ENCODE measurements around the gene FAM168A. TPM values are rescaled to one million over a fixed set of nuclear protein-coding genes. Genes with fewer than 3 reads are reported as not detected.
A peak's percentile ranks its signal among the peaks of the same experiment; 100 is the strongest.

The FAM168A gene
- total RNA-seq, 1 donor from 2014 or later: 50.2 TPM

DNA sequence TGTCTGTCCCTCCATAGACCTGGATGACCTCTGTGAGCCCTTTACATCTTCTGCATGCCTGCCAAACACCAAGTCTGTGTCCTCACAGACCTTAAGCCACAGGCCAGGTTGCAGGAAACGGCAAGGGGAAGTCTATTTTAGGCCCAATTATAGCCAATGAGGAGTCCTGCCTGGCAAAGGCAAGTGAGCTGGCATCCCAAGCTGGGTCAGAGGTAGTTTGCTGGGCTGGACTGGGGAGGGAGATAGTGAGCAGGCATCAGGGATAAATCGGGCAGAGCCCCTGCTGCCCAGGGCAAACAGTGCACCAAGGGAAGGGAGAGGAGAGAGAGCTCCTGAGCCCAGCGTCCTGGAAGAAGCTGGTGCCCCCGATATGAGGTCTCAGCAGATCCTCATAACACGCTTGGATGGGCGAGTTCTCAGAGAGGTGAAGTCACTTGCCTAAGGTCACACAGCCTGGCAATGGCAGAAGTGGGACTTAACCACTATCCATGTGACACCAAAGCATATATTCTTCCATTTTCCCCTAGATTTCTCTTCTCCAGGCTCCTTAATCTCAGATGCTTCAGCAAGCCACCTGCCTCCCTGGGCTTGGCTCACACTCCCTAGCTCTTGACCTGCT lies 225.4 kb downstream of the FAM168A start:
- no peak for DNase-seq (ENCODE audit: low spot score)

DNA sequence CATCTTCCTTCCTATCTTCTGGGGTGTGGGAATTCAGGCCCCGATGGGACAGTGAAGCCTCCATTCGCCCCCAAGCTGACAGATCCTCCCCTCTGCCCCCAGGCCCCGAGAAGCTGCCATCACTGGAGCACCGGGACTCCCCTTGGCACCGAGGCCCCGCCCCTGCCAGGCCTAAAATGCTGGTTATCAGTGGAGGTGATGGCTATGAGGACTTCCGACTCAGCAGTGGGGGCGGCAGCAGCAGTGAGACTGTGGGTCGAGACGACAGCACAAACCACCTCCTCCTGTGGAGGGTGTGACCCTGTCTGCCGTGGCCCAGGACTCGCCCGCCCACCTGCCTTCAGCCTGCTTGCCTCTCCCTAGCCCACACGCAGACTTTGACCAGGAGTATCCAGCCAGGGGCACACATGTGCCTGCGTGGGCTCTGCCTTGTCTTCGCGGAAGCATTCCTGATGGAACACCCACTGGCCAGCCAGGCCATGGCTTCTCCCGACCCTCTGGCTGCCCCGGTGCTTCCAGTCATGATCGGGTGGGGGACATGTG lies 230.4 kb downstream of the FAM168A start:
- DNase-seq (ENCODE audit: low spot score): no peak

DNA sequence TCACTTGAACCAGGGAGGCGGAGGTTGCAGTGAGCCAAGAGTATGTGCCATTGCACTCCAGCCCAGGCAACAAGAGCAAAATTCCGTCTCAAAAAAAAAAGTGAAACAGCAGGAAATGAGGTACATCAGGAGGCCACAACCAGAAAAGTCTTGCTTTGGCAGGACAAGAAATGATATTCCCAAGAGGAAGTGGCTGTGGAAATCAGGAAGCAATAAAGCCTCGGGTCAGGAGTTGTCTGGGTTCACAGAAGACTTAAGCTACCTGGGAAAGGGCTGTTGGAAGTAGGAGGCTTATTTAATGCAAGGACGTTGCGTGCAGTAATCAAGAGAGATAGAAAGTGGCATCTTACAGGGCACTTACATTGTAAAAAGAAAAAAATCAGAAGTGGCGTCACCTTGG lies 231.0 kb downstream of the FAM168A start:
- DNase-seq (ENCODE audit: low spot score): no peak

DNA sequence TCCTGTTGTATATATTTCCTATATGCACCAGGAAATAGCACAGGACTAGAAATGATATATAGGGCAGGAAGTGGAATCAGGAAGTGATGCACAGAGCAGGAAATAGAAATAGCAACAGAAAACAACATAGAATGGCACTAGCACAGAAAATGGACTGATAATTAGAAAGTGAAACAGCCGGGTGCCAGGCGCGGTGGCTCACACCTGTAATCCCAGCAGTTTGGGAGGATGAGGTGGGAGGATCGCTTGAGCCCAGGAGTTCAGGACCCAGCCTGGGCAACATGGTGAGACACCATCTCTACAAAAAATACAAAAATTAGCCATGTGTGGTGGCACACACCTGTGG lies 231.7 kb downstream of the FAM168A start:
- no peak for DNase-seq (ENCODE audit: low spot score)

DNA sequence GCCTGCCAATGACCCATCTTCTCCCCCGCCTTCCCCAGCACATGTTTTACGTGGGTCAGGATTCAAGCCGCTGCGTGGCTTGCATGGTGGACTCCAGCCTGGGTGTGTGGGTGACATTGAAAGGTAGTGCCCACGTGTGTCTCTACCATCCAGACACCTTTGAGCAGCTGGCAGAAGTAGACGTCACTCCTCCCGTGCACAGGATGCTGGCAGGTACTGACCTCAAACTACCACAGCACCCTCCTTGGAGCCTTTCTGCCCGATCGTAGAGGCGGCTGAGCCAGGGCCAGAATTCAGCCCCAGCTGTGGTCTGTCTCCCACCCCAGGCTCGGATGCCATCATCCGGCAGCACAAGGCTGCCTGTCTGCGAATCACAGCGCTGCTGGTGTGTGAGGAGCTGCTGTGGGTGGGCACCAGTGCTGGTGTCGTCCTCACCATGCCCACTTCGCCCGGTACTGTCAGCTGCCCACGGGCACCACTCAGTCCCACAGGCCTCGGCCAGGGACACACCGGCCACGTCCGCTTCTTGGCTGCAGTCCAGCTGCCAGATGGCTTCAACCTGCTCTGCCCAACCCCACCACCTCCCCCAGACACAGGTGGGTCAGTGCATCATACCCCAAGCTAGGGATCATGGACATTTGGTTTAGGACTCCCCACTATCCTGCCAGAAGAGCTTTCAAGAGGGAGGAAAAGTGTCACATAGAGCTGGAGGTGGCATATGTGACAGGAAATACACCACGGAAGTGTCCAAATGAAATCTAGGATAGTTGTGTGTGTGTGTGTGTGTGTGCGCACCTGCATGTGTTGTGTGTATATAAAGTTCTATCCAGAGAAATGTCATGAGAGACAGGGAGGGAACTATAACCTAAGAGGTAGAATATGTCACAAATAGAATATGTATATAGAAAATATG lies 232.3 kb downstream of the FAM168A start:
- DNase-seq (ENCODE audit: low spot score): no peak

DNA sequence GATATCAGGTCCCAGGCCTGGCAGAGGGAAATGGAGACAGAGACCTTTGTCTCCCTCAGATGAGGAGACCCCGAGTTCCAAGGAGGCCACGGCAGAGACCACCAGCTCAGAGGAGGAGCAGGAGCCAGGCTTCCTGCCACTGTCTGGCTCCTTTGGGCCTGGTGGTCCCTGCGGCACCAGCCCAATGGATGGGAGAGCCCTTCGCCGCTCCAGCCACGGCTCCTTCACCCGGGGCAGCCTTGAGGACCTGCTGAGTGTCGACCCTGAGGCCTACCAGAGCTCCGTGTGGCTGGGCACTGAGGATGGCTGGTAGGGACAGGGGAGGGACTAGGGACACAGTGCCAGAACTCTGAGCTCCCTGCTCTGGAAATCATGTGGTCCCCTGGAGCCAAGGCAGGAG lies 234.8 kb downstream of the FAM168A start:
- no peak for DNase-seq (ENCODE audit: low spot score)

DNA sequence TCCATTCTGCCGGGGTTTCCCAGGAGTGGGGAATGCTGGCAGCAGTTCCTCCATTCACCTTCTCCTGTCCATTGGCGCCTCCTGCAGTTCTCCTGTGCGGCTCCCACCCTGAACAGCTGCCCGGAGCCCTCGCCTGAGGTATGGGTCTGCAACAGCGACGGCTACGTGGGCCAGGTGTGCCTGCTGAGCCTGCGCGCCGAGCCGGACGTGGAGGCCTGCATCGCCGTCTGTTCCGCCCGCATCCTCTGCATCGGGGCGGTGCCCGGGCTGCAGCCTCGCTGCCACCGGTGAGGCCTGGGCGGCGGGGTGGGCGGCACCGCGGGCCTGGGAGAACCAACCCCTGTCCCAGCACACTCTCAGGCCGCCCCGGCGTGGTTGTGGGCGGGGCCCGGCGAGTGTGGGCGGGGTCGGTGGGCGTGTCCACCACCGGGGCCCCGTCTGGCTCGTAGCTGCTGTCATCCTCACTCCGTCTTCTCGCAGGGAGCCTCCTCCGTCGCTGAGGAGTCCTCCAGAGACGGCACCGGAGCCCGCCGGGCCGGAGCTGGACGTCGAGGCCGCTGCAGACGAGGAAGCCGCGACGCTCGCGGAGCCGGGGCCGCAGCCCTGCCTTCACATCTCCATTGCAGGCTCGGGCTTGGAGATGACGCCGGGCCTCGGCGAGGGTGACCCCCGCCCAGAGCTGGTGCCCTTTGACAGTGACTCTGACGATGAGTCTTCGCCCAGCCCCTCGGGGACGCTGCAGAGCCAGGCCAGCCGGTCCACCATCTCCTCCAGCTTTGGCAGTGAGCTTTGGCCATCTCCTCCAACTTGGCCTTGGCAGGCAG lies 235.7 kb downstream of the FAM168A start:
- DNase-seq (ENCODE audit: low spot score): no peak

DNA sequence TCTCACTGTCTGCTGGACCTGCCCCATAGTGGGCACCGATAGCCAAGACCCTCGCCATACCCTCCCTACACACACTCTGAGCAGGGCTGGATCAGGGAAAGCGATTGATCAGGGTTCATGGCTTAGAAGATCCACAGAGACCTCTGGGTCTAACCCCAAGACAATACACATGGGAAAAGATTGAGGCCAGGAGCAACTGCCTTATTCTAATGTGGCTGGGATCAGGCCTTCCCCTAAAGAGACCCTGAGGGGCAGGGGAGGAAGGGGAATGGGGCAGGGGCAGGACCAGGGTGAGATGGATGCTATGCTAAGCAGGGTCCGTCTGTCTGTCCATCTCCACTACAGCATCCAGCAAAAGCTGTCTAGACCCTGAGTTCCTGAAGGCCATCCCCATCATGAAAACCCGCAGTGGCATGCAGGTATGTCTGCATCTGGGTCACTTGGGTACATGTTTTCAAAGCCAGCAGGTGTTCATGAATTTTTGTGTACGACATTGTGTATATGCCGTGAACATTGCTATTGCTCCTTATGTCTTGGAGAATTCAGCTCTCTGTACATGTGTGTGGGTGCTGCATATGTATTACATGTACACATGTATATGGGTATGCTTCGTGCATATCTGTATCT lies 237.1 kb downstream of the FAM168A start:
- no peak for DNase-seq (ENCODE audit: low spot score)

DNA sequence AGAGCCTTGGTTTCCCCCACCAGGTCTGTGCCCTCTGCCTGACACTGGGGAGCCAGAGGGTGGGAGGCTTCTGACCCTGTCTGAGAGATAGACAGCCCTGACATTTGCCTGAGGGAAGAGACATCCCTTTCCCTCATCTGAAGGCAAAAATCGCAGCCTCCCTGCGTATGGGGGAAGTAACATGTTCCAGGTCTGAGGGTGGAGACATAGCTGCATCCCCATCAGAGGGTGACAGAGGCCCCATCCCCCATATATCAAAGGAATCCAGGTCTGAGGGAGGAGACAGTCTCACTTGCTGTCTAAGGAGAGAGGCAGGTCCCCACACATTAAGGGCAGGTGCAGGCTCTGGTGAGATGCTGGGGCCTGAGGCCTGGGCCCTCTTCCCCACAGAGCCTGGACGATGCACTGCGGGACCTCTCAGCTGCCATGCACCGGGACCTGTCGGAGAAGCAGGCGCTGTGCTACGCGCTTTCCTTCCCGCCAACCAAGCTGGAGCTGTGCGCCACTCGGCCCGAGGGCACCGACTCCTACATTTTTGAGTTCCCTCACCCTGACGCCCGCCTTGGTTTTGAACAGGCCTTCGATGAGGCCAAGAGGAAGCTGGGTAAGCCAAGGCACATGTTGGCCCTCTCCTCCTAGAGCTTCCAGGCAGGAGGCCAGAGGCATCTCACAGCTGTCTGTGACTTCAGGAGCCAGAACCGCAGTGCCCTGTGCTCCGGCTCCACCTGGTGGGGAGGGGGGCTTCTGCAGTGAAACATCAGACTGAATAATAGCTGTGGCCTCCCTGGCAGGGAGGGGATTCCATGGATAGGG lies 237.8 kb downstream of the FAM168A start:
- DNase-seq (ENCODE audit: low spot score): no peak

DNA sequence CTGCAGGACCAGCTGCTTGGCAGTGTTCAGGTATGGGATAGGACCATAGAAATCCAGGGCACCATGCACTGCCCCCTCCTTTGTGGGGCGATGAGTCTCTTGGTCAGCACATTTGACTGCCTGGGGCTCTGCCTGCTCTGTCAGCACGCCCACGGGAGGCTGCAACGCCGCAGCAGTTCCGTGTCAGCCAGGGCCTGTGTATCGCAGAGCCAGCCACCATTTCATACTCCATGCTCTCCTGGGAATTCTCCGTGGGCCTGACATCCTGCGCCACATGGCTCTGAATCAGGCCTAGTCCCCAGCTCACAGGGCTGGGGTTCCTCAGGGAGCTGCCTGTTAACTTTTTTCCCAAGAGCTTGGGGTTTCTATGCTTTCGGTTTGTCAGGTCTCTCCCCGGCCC lies 238.6 kb downstream of the FAM168A start:
- no peak for DNase-seq (ENCODE audit: low spot score)

DNA sequence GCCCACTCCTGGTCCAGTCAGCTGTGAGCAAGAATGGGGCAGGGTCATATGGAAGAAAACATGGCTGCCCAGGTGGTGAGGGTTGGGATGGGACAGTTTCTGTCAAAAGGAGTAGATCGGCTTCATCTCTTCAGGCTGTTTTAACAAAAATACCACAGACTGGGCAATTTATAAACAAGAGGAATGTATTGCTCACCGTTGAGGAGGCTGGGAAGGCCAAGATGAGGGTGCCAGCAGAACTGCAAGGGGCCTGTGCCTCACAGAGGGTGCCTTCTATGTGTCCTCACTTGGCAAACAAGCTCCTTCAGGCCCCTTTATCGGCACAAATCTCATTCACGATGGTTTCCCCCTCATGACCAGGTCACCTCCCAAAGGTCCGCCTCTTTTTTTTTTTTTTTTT lies 239.8 kb downstream of the FAM168A start:
- no peak for DNase-seq (ENCODE audit: low spot score)

DNA sequence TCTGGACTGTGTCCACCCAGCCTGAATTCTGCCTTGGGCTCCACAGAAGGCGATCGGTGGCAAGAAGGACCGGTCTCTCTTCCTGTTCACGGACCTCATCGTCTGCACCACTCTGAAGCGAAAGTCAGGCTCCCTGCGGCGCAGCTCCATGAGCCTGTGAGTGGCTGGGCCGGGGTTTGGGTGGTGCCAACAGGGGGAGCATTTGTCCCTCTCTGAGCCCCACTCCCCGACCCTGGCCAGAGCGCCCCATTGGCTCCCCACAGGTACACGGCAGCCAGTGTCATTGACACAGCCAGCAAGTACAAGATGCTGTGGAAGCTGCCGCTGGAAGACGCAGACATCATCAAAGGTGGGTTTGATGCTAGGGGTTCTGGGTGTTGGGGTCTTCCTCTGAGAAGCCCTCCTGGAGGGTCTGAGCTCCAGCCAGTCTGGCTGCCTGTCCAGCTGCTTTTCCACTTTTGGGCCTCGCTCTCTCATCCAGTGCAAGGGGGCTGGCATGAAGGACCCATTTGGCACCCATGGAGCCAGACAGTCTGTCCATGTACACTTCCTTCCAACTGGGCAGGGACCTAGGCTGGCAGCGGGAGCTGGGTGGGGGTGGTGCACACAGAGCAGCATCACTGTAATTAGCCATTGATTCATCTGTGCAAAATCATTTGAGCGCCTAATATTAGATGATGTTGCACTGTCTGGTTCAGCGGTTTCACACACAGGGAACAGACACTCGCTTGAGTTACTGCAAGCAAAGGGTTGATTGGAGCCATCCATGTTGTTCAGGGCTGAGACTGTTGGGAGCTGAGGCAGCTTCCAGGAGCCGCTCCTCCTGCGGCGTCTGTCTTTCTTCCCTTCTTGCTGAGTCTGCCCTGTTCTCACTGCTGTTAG lies 240.7 kb downstream of the FAM168A start:
- DNase-seq (ENCODE audit: low spot score): no peak

DNA sequence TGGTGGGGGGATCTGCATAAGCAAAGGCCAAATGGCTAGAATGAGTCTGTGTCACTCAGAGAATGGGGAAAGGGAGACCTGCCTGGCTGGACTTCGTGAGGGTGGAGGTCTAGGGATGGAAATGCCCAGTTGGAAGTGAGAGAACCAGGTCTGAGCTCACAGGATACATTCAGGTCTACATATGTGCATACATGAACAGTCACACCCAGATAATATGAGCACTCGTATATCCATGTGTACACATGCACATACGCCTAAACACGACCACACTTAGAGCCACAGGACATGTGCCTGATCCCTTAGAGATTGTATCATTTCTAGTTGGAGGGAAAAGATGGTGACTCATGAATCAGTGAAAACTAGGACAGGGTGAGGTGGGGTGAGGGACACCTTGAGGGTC lies 242.8 kb downstream of the FAM168A start:
- DNase-seq (ENCODE audit: low spot score): no peak

DNA sequence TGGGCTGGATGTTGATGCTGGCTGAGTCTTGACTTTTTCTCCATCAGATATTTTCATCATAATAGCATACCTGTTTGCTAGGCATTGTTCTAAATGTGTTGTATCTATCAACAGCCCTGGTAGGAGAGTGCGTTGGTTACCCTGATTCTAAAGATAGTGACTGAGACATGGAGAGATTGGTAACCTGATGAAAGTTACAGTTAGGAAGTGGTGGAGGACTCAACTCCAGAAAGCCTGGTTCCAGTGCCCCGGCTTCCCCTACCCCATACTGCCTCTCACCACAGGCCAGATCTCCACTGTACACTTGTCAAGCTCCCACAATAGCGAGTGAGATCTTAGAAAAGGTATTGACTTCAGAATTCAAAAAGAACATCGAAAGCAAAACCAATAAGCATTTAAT lies 244.5 kb downstream of the FAM168A start:
- no peak for DNase-seq (ENCODE audit: low spot score)

DNA sequence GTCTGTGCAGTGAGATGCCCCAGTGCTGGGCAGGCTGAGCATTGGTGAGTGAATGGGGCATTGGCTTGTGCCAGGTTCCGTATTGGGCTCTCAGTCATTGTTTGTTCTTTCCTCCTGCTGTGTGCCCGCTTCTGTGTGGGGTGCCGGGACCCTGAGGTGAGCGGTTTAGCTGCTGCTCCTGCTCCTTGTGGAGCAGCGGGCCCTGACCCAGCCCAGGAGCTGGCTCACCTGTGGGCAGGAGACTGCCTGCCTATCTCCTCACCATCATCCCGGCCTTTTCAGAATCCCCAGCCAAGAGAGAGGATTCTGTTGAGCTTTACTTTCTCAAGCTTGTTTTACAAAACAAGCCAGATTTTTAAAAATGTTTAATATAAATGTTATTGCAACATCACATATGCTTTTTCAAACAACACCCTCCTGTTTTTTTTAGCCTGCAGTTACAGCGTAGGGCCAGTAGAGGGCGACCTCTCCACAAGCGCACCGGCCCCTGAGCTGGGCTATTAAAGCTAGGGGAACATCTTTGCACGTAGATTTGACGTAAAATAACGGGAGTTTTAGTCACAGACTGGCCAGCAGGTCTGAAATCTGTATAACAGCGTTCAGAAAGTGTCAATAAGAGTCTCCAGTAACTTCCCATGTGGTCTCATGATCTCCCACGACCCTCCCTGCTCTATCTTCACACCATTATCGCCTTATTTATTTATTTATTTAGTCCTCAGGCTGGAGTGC lies 246.8 kb downstream of the FAM168A start:
- peak; percentile 51 for DNase-seq (ENCODE audit: low spot score)

All from mucosa of gallbladder (tissue), 1 donor.